ENCODE results near the gene P2RX2.

Gene P2RX2

DNA sequence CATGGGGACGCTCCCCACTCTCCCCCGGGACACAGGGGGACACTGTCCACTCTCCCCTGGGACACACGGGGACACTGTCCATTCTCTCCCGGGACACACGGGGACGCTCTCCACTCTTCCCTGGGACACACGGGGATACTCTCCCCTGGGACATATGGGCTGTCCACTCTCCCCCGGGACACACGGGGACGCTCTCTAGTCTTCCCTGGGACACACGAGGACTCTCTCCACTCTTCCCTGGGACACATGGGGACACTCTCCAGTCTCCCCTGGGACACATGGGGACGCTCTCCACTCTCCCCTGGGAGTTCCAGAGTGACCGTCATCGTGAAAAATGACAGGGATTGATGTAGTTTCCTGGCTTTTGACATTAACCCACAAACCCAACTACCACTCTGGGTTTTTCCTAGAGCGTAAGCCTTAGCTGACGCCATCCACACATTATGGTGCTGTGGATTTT, 3.0 kb upstream of the P2RX2 start:
- no peak for DNase-seq
- H2BK120ac ChIP-seq (ENCODE audit: insufficient read depth, low read length, poor library complexity), result no peak overlapping the region
- H4K8ac ChIP-seq (ENCODE audit: low read depth, low read length), result no peak overlapping the region
- no peak overlapping the region for H3K4me2 ChIP-seq (ENCODE audit: low read length)
- H3K18ac ChIP-seq (ENCODE audit: low read length), result no peak overlapping the region
- H3K23ac ChIP-seq (ENCODE audit: low read length), result no peak overlapping the region
- H2AFZ ChIP-seq (ENCODE audit: insufficient read depth, low read length, poor library complexity), result no peak overlapping the region
- H2BK12ac ChIP-seq (ENCODE audit: low read length), result no peak overlapping the region
- H3K79me2 ChIP-seq (ENCODE audit: control insufficient read depth, insufficient read depth, low read length, poor library complexity), result no peaks in the 10 kb centered on the region
- H3K4ac ChIP-seq (ENCODE audit: low read depth, low read length), result no peak overlapping the region
- H3K4me1 ChIP-seq (ENCODE audit: control insufficient read depth in 1 of 2, insufficient read depth in 2 of 2, low read length in 2 of 2), result peaks cover 0 to 2% of the 10 kb centered on the region in 2 experiments
- no peak overlapping the region for H3K14ac ChIP-seq (ENCODE audit: low read length)
- no peaks in the 10 kb centered on the region for H3K79me1 ChIP-seq (ENCODE audit: low read length)
- H3K9me3 ChIP-seq (ENCODE audit: insufficient read depth, low read depth, low read length), result peaks cover 32% of the 10 kb centered on the region
- no peak overlapping the region for H3K27ac ChIP-seq (ENCODE audit: low read depth, low read length)
- no peaks in the 10 kb centered on the region for H3K36me3 ChIP-seq (ENCODE audit: control insufficient read depth in 1 of 2, insufficient read depth in 2 of 2, low read length in 2 of 2)
- H2BK5ac ChIP-seq (ENCODE audit: low read depth, low read length, poor library complexity), result no peak overlapping the region
- H3K27me3 ChIP-seq (ENCODE audit: insufficient read depth, low read length), result peaks cover 30% of the 10 kb centered on the region
- no CpG with 5 or more reads among the region's 16 CpGs for whole genome bisulfite sequencing (ENCODE audit: extremely low coverage, insufficient coverage, insufficient read length)
- no peak overlapping the region for H2AK5ac ChIP-seq (ENCODE audit: low read length)
- H4K91ac ChIP-seq (ENCODE audit: low read depth, low read length), result no peak overlapping the region
- no peak overlapping the region for H3K9ac ChIP-seq (ENCODE audit: low read length)
- no peak overlapping the region for H4K12ac ChIP-seq (ENCODE audit: low read depth, low read length)
- no peak overlapping the region for H3K4me3 ChIP-seq (ENCODE audit: low read depth, low read length)

DNA sequence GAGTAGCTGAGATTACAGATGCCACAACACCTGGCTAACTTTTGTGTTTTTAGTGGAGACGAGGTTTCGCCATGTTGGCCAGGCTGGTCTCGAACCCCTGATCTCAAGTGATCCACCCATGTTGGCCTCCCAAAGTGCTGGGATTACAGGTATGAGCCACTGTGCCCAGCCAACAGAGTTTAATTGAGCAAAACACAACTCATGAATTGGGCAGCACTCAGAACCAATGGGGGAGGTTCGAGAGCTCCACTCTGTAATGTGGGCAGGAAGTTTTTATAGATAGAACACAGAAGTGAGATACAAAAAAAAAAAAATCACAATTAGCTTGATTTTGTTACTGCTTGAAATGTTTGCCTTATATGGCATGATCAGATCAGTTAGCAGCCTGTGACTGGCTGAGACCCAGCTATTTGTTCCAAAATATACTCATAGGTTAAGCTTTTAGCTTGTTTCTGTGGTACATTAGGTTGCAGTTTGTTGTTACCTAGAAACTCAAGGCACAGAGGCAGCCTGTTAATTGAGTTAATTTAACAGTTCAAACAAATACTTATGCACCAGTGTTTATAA, 1.4 kb upstream of the P2RX2 start:
- H2BK120ac ChIP-seq (ENCODE audit: insufficient read depth, low read length, poor library complexity), result no peak overlapping the region
- no peaks in the 10 kb centered on the region for H3K79me1 ChIP-seq (ENCODE audit: low read length)
- H2BK5ac ChIP-seq (ENCODE audit: low read depth, low read length, poor library complexity), result no peak overlapping the region
- H3K4ac ChIP-seq (ENCODE audit: low read depth, low read length), result no peak overlapping the region
- no peak for DNase-seq
- no peak overlapping the region for H3K9ac ChIP-seq (ENCODE audit: low read length)
- no peaks in the 10 kb centered on the region for H3K79me2 ChIP-seq (ENCODE audit: control insufficient read depth, insufficient read depth, low read length, poor library complexity)
- WGBS (ENCODE audit: extremely low coverage, insufficient coverage, insufficient read length), result no CpG with 5 or more reads among the region's 4 CpGs
- no peak overlapping the region for H3K23ac ChIP-seq (ENCODE audit: low read length)
- H3K27me3 ChIP-seq (ENCODE audit: insufficient read depth, low read length), result peaks cover 30% of the 10 kb centered on the region
- H3K4me2 ChIP-seq (ENCODE audit: low read length), result no peak overlapping the region
- no peak overlapping the region for H2AFZ ChIP-seq (ENCODE audit: insufficient read depth, low read length, poor library complexity)
- H2BK12ac ChIP-seq (ENCODE audit: low read length), result no peak overlapping the region
- no peak overlapping the region for H4K8ac ChIP-seq (ENCODE audit: low read depth, low read length)
- no peak overlapping the region for H3K4me3 ChIP-seq (ENCODE audit: low read depth, low read length)
- H3K27ac ChIP-seq (ENCODE audit: low read depth, low read length), result no peak overlapping the region
- H3K36me3 ChIP-seq (ENCODE audit: control insufficient read depth in 1 of 2, insufficient read depth in 2 of 2, low read length in 2 of 2), result no peaks in the 10 kb centered on the region
- H4K12ac ChIP-seq (ENCODE audit: low read depth, low read length), result no peak overlapping the region
- H3K9me3 ChIP-seq (ENCODE audit: insufficient read depth, low read depth, low read length), result peaks cover 18% of the 10 kb centered on the region
- no peak overlapping the region for H4K91ac ChIP-seq (ENCODE audit: low read depth, low read length)
- H2AK5ac ChIP-seq (ENCODE audit: low read length), result no peak overlapping the region
- no peak overlapping the region for H3K14ac ChIP-seq (ENCODE audit: low read length)
- no peak overlapping the region for H3K18ac ChIP-seq (ENCODE audit: low read length)
- peaks cover under 1 to 3% of the 10 kb centered on the region in 2 experiments for H3K4me1 ChIP-seq (ENCODE audit: control insufficient read depth in 1 of 2, insufficient read depth in 2 of 2, low read length in 2 of 2)

DNA sequence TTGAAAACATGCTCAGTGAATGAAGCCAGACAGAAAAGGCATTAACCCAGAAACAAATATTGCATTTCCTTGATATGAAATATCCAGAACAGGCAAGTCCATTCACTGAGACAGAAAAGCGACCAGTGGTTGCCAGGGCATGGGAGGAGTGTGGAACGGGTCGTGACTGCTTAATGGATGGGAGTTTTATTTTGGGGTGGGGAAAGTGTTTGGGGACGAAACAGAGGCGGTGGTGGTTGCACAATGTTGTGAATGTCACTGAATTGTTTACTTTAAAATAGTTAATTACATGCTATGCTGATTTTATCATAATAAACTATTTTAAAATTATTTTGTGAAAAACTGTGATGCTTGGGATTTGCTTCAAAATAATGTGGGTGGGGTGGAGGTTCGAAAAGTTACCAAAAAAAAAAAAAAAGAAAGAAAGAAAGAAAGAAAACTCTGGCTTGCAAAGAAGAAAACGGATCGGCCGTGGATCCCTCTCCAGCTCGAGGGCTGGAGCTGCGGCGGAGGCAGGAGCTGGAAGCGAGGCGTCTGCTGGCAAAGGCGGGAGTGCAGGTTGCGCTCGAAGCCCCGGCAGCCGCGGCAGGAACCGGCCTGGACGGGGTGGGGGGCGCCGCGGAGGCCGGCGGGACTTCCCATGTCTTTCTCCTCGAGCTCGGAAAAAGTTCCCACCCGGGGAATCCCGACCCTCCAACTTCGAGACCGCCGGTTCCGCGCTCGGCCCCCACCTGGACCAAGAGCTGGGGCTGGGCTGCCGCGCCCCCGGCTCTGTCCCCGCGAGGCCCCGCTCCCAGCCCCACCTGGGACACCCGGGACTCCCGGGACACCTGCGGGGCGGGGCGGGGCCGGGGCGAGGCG, 524 bp upstream of the P2RX2 start:
- Histone ChIP-seq H3K9ac (ENCODE audit: low read length) (no peak overlapping the region), H4K8ac (ENCODE audit: low read depth, low read length) (no peak overlapping the region), H3K9me3 (ENCODE audit: insufficient read depth, low read depth, low read length) (peaks cover 18% of the 10 kb centered on the region), H2BK5ac (ENCODE audit: low read depth, low read length, poor library complexity) (no peak overlapping the region), H3K4me2 (ENCODE audit: low read length) (no peak overlapping the region), H3K18ac (ENCODE audit: low read length) (no peak overlapping the region), H3K27me3 (ENCODE audit: insufficient read depth, low read length) (peaks cover 30% of the 10 kb centered on the region), H3K4ac (ENCODE audit: low read depth, low read length) (no peak overlapping the region), H2BK12ac (ENCODE audit: low read length) (no peak overlapping the region), H2BK120ac (ENCODE audit: insufficient read depth, low read length, poor library complexity) (no peak overlapping the region), H3K79me2 (ENCODE audit: control insufficient read depth, insufficient read depth, low read length, poor library complexity) (no peaks in the 10 kb centered on the region), H3K79me1 (ENCODE audit: low read length) (no peaks in the 10 kb centered on the region), H2AFZ (ENCODE audit: insufficient read depth, low read length, poor library complexity) (no peak overlapping the region), H4K12ac (ENCODE audit: low read depth, low read length) (no peak overlapping the region), H3K27ac (ENCODE audit: low read depth, low read length) (no peak overlapping the region), H3K14ac (ENCODE audit: low read length) (no peak overlapping the region), H2AK5ac (ENCODE audit: low read length) (no peak overlapping the region), H3K4me1 (ENCODE audit: control insufficient read depth in 1 of 2, insufficient read depth in 2 of 2, low read length in 2 of 2) (peaks cover 9 to 11% of the 10 kb centered on the region in 2 experiments), H3K23ac (ENCODE audit: low read length) (no peak overlapping the region), H3K4me3 (ENCODE audit: low read depth, low read length) (no peak overlapping the region), H4K91ac (ENCODE audit: low read depth, low read length) (no peak overlapping the region), H3K36me3 (ENCODE audit: control insufficient read depth in 1 of 2, insufficient read depth in 2 of 2, low read length in 2 of 2) (no peaks in the 10 kb centered on the region)
- WGBS (ENCODE audit: extremely low coverage, insufficient coverage, insufficient read length), result 100% methylated on average over 3 of the region's 51 CpGs
- DNase-seq, result no peak

DNA sequence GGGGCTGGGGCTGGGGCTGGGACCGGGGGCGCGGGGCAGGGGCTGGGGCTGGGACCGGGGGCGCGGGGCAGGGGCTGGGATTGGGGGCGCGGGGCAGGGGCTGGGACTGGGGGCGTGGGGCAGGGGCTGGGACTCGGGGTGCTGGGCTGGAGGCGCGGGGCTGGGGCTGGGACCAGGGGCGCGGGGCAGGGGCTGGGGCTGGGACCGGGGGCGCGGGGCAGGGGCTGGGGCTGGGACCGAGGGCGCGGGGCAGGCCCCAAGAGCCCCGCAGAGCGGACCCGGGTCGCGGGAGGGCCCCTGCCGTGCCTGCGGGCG, 452 bp downstream of the P2RX2 start:
- Histone ChIP-seq H3K4ac (ENCODE audit: low read depth, low read length) (no peak overlapping the region), H3K4me1 (ENCODE audit: control insufficient read depth in 1 of 2, insufficient read depth in 2 of 2, low read length in 2 of 2) (peaks cover 18 to 20% of the 10 kb centered on the region in 2 experiments), H3K79me1 (ENCODE audit: low read length) (no peaks in the 10 kb centered on the region), H3K23ac (ENCODE audit: low read length) (no peak overlapping the region), H2BK12ac (ENCODE audit: low read length) (no peak overlapping the region), H3K27ac (ENCODE audit: low read depth, low read length) (no peak overlapping the region), H4K12ac (ENCODE audit: low read depth, low read length) (no peak overlapping the region), H3K36me3 (ENCODE audit: control insufficient read depth in 1 of 2, insufficient read depth in 2 of 2, low read length in 2 of 2) (peaks cover 7% of the 10 kb centered on the region in 2 experiments), H3K9me3 (ENCODE audit: insufficient read depth, low read depth, low read length) (peaks cover 18% of the 10 kb centered on the region), H3K4me3 (ENCODE audit: low read depth, low read length) (no peak overlapping the region), H2AFZ (ENCODE audit: insufficient read depth, low read length, poor library complexity) (no peak overlapping the region), H4K8ac (ENCODE audit: low read depth, low read length) (no peak overlapping the region), H3K14ac (ENCODE audit: low read length) (no peak overlapping the region), H3K27me3 (ENCODE audit: insufficient read depth, low read length) (peaks cover 30% of the 10 kb centered on the region), H2BK120ac (ENCODE audit: insufficient read depth, low read length, poor library complexity) (no peak overlapping the region), H3K9ac (ENCODE audit: low read length) (no peak overlapping the region), H3K79me2 (ENCODE audit: control insufficient read depth, insufficient read depth, low read length, poor library complexity) (no peaks in the 10 kb centered on the region), H3K4me2 (ENCODE audit: low read length) (no peak overlapping the region), H2AK5ac (ENCODE audit: low read length) (no peak overlapping the region), H3K18ac (ENCODE audit: low read length) (no peak overlapping the region), H4K91ac (ENCODE audit: low read depth, low read length) (no peak overlapping the region), H2BK5ac (ENCODE audit: low read depth, low read length, poor library complexity) (no peak overlapping the region)
- DNase-seq, result no peak
- no CpG with 5 or more reads among the region's 28 CpGs for WGBS (ENCODE audit: extremely low coverage, insufficient coverage, insufficient read length)
